DMS53 treated with DMSO at 0.1 percent for 48 hours (cell line): Measurements from ENCODE around the gene LAMC3.

Experiments
- DNase-seq: peaks from one replicate; lab custom pipeline; 2025; ENCODE audit not compliant: unreplicated experiment; lab: John Stamatoyannopoulos, UW

LAMC3 gene

GRCh38 chr9:131043087-131043486 is 34.1 kb downstream of the LAMC3 start:
- DNase-seq = no peak

- DNase-seq = no peak
Observed at GRCh38 chr9:131043646-131044045, 34.7 kb downstream of the LAMC3 start.

GRCh38 chr9:131045300-131046092 is 36.5 kb downstream of the LAMC3 start:
- DNase-seq = no peak

GRCh38 chr9:131046093-131046380 is 37.1 kb downstream of the LAMC3 start:
- DNase-seq = no peak

- peak; percentile 22 for DNase-seq
Observed at GRCh38 chr9:131046581-131047202, 37.7 kb downstream of the LAMC3 start.

- no peak for DNase-seq
Observed at GRCh38 chr9:131048332-131048731, 39.4 kb downstream of the LAMC3 start.

- DNase-seq = no peak
Observed at GRCh38 chr9:131048820-131049219, 39.8 kb downstream of the LAMC3 start.

GRCh38 chr9:131049829-131050715 is 41.1 kb downstream of the LAMC3 start:
- no peak for DNase-seq

GRCh38 chr9:131050831-131051230 is 41.9 kb downstream of the LAMC3 start:
- DNase-seq = no peak

- no peak for DNase-seq
Observed at GRCh38 chr9:131051592-131052517, 42.9 kb downstream of the LAMC3 start.

GRCh38 chr9:131053896-131054295 is 44.9 kb downstream of the LAMC3 start:
- no peak for DNase-seq

- DNase-seq = no peak
Observed at GRCh38 chr9:131056781-131057506, 48.0 kb downstream of the LAMC3 start.

- no peak for DNase-seq
Observed at GRCh38 chr9:131060900-131061630, 52.1 kb downstream of the LAMC3 start.

GRCh38 chr9:131062969-131063368 is 54.0 kb downstream of the LAMC3 start:
- DNase-seq = no peak

- no peak for DNase-seq
Observed at GRCh38 chr9:131065599-131065998, 56.6 kb downstream of the LAMC3 start.

- DNase-seq = no peak
Observed at GRCh38 chr9:131067625-131068024, 58.7 kb downstream of the LAMC3 start.

- no peak for DNase-seq
Observed at GRCh38 chr9:131068076-131068816, 59.3 kb downstream of the LAMC3 start.

- DNase-seq = no peak
Observed at GRCh38 chr9:131069699-131070098, 60.7 kb downstream of the LAMC3 start.
